CD4-positive, alpha-beta T cell treated with Interleukin-15 for 1 hour (primary cell): ENCODE results near the gene MCTP1.

Source experiments
- DNase-seq: peaks from one replicate; pipeline ENCODE4 v3.0.0-alpha.2; 2020

The MCTP1 gene

GRCh38 chr5:94793816-94794198, 491.1 kb downstream of the MCTP1 start:
- no peak for DNase-seq

DNA sequence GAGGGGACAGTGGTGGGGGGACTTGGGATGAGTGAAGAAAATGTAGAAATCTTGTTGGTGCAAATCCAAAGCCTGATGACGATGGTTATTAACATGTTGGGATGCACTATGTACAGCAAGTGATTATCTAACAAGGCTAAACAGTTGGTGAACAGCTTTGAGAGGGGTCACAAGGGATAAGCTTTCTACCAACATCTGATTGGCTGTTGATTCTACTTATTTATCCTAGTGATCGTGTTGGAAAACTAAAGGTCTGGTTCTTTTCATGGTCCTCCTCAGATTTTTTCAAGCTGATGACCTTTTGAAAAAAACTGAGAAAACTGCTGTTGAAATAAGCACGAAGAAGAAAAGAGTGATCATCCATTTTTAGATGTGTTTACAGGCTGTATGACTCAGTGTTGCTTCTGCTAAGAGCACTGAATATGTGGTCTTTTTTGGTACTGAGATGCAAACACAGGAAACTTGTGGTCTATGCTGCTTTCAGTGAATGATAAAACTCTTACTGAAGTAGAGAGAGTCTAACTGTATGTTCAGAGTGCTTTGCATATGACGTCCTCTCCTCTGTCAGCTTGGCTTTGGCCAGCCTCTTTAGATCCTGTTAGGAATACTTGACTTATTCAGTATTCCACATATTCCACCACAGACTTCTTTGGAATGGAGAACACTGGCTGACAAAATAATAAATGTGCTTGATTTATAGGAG, 491.6 kb downstream of the MCTP1 start:
- DNase-seq = no peak

GRCh38 chr5:94791829-94792228, 493.1 kb downstream of the MCTP1 start:
- DNase-seq = no peak

DNA sequence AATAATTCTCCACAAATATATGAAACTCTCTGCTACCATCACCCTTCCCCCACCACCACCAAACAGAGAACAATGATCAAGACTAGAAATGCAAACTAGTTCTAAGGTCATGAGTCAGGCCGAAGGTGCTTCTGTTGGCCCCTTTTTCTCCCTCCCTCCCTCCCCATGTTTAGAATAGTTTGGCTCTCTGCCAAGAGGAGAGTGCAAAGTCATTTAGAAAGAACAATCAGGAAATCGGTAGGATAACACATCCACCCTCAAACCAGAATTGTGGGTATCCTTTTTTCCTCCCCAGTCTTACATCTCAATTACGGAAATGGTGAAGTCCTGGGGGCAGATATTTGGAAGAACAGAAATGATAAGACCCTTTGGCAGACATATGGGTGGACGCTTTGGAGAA, 496.4 kb downstream of the MCTP1 start:
- DNase-seq = no peak

- DNase-seq = no peak
Observed at GRCh38 chr5:94784536-94785505, 500.1 kb downstream of the MCTP1 start.

GRCh38 chr5:94782383-94782782, 502.5 kb downstream of the MCTP1 start:
- no peak for DNase-seq

- DNase-seq = no peak
Observed at GRCh38 chr5:94779684-94780083, 505.2 kb downstream of the MCTP1 start.

DNA sequence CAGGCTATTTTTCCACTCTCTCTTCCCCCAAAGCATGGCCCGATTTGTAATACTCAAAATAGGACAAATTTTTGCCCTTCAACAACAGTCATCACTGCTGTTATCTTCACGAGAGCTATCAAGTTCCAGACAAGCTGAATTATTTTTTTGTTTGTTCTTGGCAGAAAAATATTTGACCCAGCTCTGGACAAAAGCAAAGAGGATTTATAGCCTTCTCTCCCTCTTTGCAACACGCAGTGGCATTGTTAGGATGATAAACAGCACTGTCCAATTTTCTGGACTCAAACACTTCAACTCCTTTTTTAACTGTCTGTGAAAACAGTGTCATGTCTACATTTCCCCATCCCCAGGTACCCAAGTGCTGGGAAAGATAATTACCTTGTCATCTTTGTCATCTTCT, 506.2 kb downstream of the MCTP1 start:
- no peak for DNase-seq

DNA sequence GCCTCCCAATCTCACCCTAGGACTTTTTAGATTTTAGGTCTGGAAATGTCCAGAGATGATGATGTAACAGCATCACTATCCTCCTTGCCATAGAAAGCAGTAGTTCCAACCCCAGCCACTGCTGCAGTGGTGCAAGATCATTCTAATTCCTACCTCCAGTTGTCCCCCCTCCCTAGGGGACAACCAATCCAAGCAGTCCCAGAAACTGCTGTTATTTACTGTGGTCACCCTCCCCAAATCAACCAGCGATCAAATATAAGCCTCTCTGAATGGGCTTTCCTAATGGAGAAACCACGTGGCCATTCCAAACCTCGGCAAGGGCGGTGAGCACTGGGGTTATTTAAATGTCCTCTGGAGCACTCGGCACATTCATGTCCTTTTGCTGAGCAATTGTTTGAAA, 506.6 kb downstream of the MCTP1 start:
- DNase-seq = no peak

DNA sequence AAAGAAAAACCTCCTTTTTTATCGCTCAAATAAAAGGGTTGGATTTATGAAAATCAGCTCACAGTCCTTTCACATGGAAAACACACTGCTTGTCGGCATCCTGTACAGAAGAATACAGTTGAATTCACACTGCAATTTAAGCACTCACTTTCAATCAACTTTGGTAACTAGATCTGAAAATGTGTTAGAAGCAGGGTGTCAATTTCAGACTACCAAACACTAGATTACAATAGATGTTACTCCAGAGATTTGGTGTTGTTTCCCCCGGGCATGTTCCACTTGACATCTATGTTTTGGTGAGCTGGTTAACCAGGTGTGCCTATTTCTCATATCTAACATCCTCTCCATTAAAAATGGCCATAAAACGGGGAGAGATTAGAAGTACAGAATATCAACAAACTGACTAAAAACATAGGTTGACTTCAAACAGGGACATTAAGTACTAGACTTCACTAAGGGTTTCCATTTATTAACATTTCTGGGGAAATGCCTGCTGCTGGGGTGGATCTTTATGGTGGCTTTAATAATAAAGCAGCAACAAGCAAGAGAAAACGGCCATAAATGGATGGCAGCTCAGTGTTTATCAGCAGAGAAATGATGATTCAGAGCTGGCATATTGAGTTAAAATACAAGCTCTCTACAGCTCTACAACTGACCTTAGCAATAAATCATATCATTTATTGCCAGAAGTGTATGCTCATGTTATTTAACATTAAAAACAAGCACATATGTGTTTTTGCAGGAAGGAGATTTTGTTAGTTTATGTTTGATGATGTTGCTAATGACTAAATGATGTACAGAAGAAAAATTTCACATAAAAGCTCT, 507.6 kb downstream of the MCTP1 start:
- DNase-seq = no peak

GRCh38 chr5:94776167-94776566, 508.7 kb downstream of the MCTP1 start:
- DNase-seq = no peak

GRCh38 chr5:94775088-94775487, 509.8 kb downstream of the MCTP1 start:
- DNase-seq = no peak

DNA sequence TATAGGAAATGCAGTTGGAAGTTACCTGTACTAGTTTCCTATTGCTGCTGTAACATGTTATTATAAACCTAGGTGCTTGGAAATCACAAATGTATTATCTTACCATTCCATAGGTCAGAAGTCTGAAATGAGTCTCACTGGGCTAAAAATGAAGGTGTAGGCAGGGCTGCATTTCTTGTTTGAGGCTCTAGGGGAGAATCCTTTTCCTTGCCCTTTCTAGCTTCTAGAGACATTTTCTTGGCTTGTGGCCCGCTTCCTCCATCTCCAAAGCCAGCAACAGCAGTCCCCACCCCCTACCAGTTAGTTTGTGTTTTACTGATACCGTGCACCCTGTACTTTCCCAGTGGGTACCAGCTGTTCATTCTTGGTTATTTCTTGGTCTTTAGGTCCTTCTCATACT, 513.2 kb downstream of the MCTP1 start:
- DNase-seq = no peak

DNA sequence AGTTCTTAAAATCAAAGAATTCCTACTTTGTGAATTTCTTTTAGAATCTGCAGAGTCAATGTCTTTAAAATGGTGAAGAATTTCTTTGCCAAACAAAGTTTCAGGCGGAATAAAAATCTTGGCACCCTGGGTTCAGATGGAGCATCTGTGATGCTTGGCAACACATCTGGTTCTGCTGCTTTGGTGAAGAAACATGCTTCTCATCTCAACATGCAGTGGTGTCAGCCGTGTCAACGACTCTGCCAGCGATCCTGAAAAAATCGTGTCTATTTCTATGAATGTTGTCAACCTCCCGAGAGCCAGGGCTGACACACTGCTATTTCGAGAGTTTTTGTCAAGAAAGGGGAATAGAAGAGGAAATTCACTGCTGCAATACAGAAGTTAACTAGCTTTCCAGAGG, 514.9 kb downstream of the MCTP1 start:
- no peak for DNase-seq

GRCh38 chr5:94761786-94762185, 523.1 kb downstream of the MCTP1 start:
- DNase-seq = no peak

GRCh38 chr5:94761055-94761454, 523.8 kb downstream of the MCTP1 start:
- DNase-seq = no peak

DNA sequence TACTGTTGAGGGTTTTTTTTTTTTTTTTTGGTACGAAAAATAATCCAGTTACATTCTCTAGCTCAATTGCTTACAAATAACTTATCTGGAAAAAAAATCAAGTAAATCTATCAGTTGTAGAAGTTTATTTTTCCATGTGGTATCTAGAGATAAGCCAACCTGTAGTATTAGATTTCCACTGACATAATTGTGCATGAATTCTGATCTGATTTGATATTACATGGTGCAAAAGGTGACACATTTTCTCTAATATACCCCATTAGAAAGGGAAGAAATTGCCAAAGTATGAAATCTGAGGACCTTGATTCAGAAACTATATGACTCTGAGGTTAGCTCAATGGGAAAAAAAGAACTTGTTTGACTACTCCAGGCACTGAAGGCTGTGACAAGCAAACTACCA, 524.9 kb downstream of the MCTP1 start:
- no peak for DNase-seq

DNA sequence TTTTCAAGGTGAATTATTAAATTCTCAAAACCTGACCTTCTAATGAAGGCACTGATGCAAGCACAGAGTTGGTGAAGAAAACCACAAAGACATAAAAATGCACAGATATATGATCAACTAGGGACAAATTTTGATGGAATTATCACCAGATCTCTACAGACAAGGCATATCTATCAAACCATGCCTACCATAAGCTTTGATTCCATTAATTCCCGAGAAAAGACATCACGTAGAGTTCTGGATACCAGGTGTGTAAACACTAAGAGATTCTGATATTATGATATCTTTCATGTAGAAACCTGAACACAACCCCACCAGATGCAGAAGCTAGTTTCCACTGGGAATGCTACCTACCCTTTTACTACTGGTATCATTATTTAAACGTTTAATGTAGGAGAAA, 525.9 kb downstream of the MCTP1 start:
- DNase-seq = no peak

- DNase-seq = no peak
Observed at GRCh38 chr5:94754824-94755223, 530.1 kb downstream of the MCTP1 start.

GRCh38 chr5:94751460-94751859, 533.4 kb downstream of the MCTP1 start:
- no peak for DNase-seq

DNA sequence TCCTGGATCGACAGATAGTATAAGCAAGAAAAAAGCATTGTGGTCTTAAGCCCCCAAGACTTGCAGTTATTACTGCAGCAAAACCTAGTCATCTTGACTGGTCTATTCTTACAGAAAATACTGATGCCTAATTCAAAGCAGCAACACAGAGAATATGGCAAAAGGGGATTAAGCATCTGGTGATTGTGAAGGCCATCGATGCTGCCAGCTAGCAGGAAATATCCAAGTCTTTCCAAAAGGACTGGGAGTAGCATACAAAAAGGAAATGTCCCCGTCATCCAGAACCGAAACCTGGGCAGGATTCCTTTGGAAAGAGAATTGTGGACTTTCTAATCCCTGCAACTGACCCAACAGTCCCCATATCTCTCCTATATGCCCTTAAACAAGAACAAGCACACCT, 534.2 kb downstream of the MCTP1 start:
- DNase-seq = no peak

GRCh38 chr5:94749042-94749441, 535.9 kb downstream of the MCTP1 start:
- DNase-seq = no peak

GRCh38 chr5:94748212-94748611, 536.7 kb downstream of the MCTP1 start:
- no peak for DNase-seq
